ENCODE data around the gene ZP1.

DNA sequence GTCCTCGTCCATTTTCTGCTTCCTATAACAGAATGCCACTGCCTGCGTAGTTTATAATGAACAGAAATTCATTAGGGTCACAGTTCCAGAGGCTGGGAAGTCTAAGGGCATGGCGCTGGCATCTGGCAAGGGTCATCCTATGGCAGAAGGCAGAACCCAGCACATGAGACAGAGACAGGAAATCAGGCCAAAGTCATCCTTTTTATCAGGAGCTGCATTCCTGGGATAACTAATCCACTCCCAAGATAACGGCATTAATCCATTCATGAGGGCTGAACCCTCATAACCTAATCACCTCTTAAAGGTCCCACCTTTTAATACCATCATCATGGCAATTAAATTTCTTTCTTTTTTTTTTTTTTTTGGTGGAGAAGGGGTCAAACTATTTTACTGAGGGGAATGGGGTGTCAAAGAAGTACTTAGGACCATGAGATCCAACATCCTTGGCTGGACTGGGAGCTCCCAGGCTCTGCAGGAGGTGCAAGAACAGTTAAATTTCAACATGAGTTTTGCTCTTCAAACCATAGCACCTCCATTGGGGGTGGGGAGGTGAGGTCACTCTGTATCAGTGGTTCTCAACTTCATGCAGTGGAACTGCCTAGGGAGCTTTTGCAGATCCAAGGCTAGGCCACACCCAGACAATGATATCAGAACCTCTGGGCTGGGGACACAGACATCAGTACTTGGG is 51.1 kb downstream of the ZP1 start:
- TF ChIP-seq CTCF (IDR thresholded peaks at IDR 0.05), result no peak
- no peak for TF ChIP-seq POLR2A (IDR thresholded peaks at IDR 0.05)
- TF ChIP-seq POLR2AphosphoS5 (IDR thresholded peaks at IDR 0.05), result no peak
